ENCODE measurements around the gene ANKRD28. TPM values are rescaled to one million over a fixed set of nuclear protein-coding genes. Genes with fewer than 3 reads are reported as not detected.
"Not testable (repeated sequence)": the region's sequence is repeated elsewhere in the genome, so short reads cannot be mapped to it uniquely, and the experiment has no call there.

ANKRD28 gene
- total RNA-seq, 2 donors from 2014 or later: 40.7 to 46.2 TPM

GRCh38 chr3:15750143-15750542 lies 47.6 kb downstream of the ANKRD28 start:
- no peaks in the 10 kb centered on the region for H3K36me3 ChIP-seq
- no peaks in the 10 kb centered on the region for H3K4me1 ChIP-seq
- no peak overlapping the region for H3K27ac ChIP-seq
- DNase-seq: no peak
- H3K4me3 ChIP-seq: no peak overlapping the region
- no peaks in the 10 kb centered on the region for H3K27me3 ChIP-seq
- intact Hi-C loops (cut with DNase I): no loop called here
- H3K9me3 ChIP-seq: no peaks in the 10 kb centered on the region
- no peak overlapping the region for H3K9ac ChIP-seq (ENCODE audit: low read depth in 2 of 2, low read length in 2 of 2)
- no peak for TF ChIP-seq CTCF (IDR thresholded peaks at IDR 0.05)

DNA sequence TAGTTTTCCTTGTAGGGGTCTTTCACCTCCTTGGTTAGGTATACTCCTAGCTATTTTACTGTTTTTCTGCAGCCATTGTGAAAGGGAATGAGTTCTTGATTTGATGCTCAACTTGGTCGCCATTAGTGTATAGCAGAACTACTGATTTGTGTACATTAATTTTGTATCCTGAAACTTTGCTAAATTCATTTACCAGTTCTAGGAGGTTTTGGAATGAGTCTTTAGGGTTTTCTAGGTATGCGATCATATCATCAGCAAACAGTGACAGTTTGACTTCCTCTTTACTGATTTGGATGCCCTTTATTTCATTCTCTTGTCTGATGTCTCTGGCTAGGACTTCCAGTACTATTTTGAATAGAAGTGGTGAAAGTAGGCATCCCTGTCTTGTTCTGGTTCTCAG lies 51.9 kb downstream of the ANKRD28 start:
- H3K27ac ChIP-seq; H3K36me3 ChIP-seq; DNase-seq; intact Hi-C loops (cut with DNase I); H3K4me1 ChIP-seq; H3K4me3 ChIP-seq; H3K9ac ChIP-seq (ENCODE audit: low read depth in 2 of 2, low read length in 2 of 2); H3K27me3 ChIP-seq; H3K9me3 ChIP-seq: not testable (repeated sequence)

DNA sequence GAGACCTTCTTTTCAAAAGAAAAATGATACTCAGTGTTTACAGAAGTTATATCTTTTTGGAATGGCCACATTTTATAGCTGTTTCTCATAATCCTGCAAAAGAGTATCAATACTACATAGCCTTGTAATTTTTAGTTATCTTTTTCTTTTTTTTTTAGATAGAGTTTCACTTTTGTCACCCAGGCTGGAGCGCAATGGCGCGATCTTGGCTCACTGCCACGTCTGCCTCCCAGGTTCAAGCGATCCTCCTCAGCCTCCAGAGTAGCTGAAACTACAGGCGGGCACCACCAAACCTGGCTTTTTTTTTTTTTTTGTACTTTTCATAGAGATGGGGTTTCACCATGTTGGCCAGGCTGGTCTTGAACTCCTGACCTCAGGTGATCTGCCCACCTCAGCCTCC lies 53.6 kb downstream of the ANKRD28 start:
- H3K4me1 ChIP-seq: no peaks in the 10 kb centered on the region
- intact Hi-C loops (cut with DNase I): no loop called here
- H3K4me3 ChIP-seq: no peak overlapping the region
- H3K27me3 ChIP-seq: no peaks in the 10 kb centered on the region
- H3K36me3 ChIP-seq: no peaks in the 10 kb centered on the region
- H3K27ac ChIP-seq: no peak overlapping the region
- no peak for DNase-seq
- TF ChIP-seq CTCF (IDR thresholded peaks at IDR 0.05): no peak
- no peaks in the 10 kb centered on the region for H3K9me3 ChIP-seq
- H3K9ac ChIP-seq (ENCODE audit: low read depth in 2 of 2, low read length in 2 of 2): no peak overlapping the region

DNA sequence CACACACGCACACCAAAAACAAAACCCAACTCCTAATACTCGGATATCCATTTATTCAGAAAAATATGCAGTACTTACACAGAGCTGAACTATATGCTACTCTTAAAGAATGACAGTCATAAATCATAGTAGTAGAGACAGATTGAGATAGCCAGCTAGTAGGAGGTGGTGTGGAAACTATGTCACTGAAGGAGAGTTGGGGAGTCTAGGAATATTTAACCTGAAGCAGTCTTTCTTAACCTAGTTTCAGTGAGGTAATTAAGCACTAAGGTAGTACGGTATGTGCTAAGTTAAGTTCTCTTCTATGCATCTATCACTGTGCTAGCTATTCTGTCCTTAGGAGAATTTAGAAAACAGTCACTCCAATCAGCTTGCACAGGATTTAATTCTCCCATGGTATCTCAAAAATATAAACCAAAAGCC lies 54.2 kb downstream of the ANKRD28 start:
- TF ChIP-seq CTCF (IDR thresholded peaks at IDR 0.05): no peak
- Histone ChIP-seq H3K9me3 (no peaks in the 10 kb centered on the region), H3K4me1 (no peaks in the 10 kb centered on the region), H3K27ac (no peak overlapping the region), H3K36me3 (no peaks in the 10 kb centered on the region), H3K9ac (ENCODE audit: low read depth in 2 of 2, low read length in 2 of 2) (no peak overlapping the region), H3K27me3 (no peaks in the 10 kb centered on the region), H3K4me3 (no peak overlapping the region)
- intact Hi-C loops (cut with DNase I): no loop called here
- no peak for DNase-seq

GRCh38 chr3:15742236-15742635 lies 55.5 kb downstream of the ANKRD28 start:
- H3K4me1 ChIP-seq; H3K27me3 ChIP-seq; H3K36me3 ChIP-seq; H3K9ac ChIP-seq (ENCODE audit: low read depth in 2 of 2, low read length in 2 of 2); H3K9me3 ChIP-seq; intact Hi-C loops (cut with DNase I); H3K4me3 ChIP-seq; DNase-seq; H3K27ac ChIP-seq: not testable (repeated sequence)

GRCh38 chr3:15738616-15739005 lies 59.2 kb downstream of the ANKRD28 start:
- H3K27ac ChIP-seq; H3K9ac ChIP-seq (ENCODE audit: low read depth in 2 of 2, low read length in 2 of 2); DNase-seq; intact Hi-C loops (cut with DNase I); H3K4me1 ChIP-seq; H3K9me3 ChIP-seq; H3K4me3 ChIP-seq; H3K27me3 ChIP-seq; H3K36me3 ChIP-seq: not testable (repeated sequence)

- Histone ChIP-seq H3K36me3 (no peaks in the 10 kb centered on the region), H3K4me1 (no peaks in the 10 kb centered on the region), H3K4me3 (no peak overlapping the region), H3K27ac (no peak overlapping the region), H3K9me3 (no peaks in the 10 kb centered on the region), H3K9ac (ENCODE audit: low read depth in 2 of 2, low read length in 2 of 2) (no peak overlapping the region), H3K27me3 (no peaks in the 10 kb centered on the region)
- no peak for DNase-seq
- no peak for TF ChIP-seq CTCF (IDR thresholded peaks at IDR 0.05)
- intact Hi-C loops (cut with DNase I): no loop called here
Observed at GRCh38 chr3:15731024-15731423, 66.8 kb downstream of the ANKRD28 start.

Measured in colonic mucosa (tissue), 4 donors.